Colon (tissue), 2 donors: Measurements from ENCODE around the gene VASN.
"Not testable (repeated sequence)": the region's sequence is repeated elsewhere in the genome, so short reads cannot be mapped to it uniquely, and the experiment has no call there.

Experiments
- FAIRE-seq: peaks from 2 replicates; lab custom pipeline; 2012; peaks lifted over from hg19 to GRCh38; lab: Jason Lieb, UNC
- donor health status: control.
- donor health status: control.

VASN gene

GRCh38 chr16:4371357-4372000 is at the start of gene VASN:
TSS of gene VASN (plus strand) at chr16:4371848. CDS start at chr16:4380878, 9,030 bp downstream.
- no peak for FAIRE-seq

- no peak for FAIRE-seq
Measured at GRCh38 chr16:4322121-4323052, 49.3 kb upstream of the VASN start.

- FAIRE-seq: no peak
Measured at GRCh38 chr16:4323071-4323844, 48.4 kb upstream of the VASN start.

GRCh38 chr16:4323845-4324488 is 47.7 kb upstream of the VASN start:
- FAIRE-seq: no peak

- no peak for FAIRE-seq
Measured at GRCh38 chr16:4324492-4325252, 47.0 kb upstream of the VASN start.

- no peak for FAIRE-seq
Measured at GRCh38 chr16:4325253-4325758, 46.3 kb upstream of the VASN start.

- FAIRE-seq: no peak
Measured at GRCh38 chr16:4327386-4328045, 44.1 kb upstream of the VASN start.

- FAIRE-seq: no peak
Measured at GRCh38 chr16:4328046-4328781, 43.4 kb upstream of the VASN start.

- FAIRE-seq: no peak
Measured at GRCh38 chr16:4328782-4329775, 42.6 kb upstream of the VASN start.

GRCh38 chr16:4330277-4330874 is 41.3 kb upstream of the VASN start:
- no peak for FAIRE-seq

- no peak for FAIRE-seq
Measured at GRCh38 chr16:4332083-4332482, 39.6 kb upstream of the VASN start.

- no peak for FAIRE-seq
Measured at GRCh38 chr16:4332623-4333307, 38.9 kb upstream of the VASN start.

- no peak for FAIRE-seq
Measured at GRCh38 chr16:4333308-4333638, 38.4 kb upstream of the VASN start.

- not testable (repeated sequence) for FAIRE-seq
Measured at GRCh38 chr16:4333714-4334113, 37.9 kb upstream of the VASN start.

- FAIRE-seq: no peak
Measured at GRCh38 chr16:4334724-4335495, 36.7 kb upstream of the VASN start.

GRCh38 chr16:4336701-4337539 is 34.7 kb upstream of the VASN start:
- FAIRE-seq: no peak
